Activated CD4-positive, alpha-beta T cell treated with anti-CD3 and anti-CD28 coated beads, Interleukin-2, Interleukin-6, amounts not matched to agents 100 ng/mL and 50 ng/mL, durations not matched to agents 16 hours and 8 hours (primary cell): ENCODE data around the gene RFX8.
"Not testable (repeated sequence)": the region's sequence is repeated elsewhere in the genome, so short reads cannot be mapped to it uniquely, and the experiment has no call there.

Source experiments
- DNase-seq: peaks from one replicate; pipeline ENCODE4 v3.0.0-alpha.2; 2020

Gene RFX8

GRCh38 chr2:101474731-101475384, at the start of gene RFX8:
RFX8 (minus strand) TSS chr2:101475112; CDS start chr2:101466848, 8,264 bp downstream.
- peak; percentile 86 for DNase-seq

- no peak for DNase-seq
These were observed 46.6 kb upstream of the RFX8 start for GRCh38 chr2:101521487-101521886.

GRCh38 chr2:101520246-101520645, 45.3 kb upstream of the RFX8 start:
- no peak for DNase-seq

- no peak for DNase-seq
These were observed 43.9 kb upstream of the RFX8 start for GRCh38 chr2:101518578-101519492.

- DNase-seq = no peak
These were observed 42.9 kb upstream of the RFX8 start for GRCh38 chr2:101517758-101518271.

GRCh38 chr2:101516823-101517690, 42.1 kb upstream of the RFX8 start:
- DNase-seq = peak; percentile 61

- DNase-seq = no peak
These were observed 41.4 kb upstream of the RFX8 start for GRCh38 chr2:101516349-101516748.

- no peak for DNase-seq
These were observed 40.6 kb upstream of the RFX8 start for GRCh38 chr2:101515477-101515876.

- DNase-seq = no peak
These were observed 38.1 kb upstream of the RFX8 start for GRCh38 chr2:101512993-101513392.

- DNase-seq = no peak
These were observed 36.5 kb upstream of the RFX8 start for GRCh38 chr2:101511381-101511780.

GRCh38 chr2:101509499-101510284, 34.8 kb upstream of the RFX8 start:
- DNase-seq = no peak

- DNase-seq = no peak
These were observed 33.7 kb upstream of the RFX8 start for GRCh38 chr2:101508636-101509035.

- DNase-seq = not testable (repeated sequence)
These were observed 30.4 kb upstream of the RFX8 start for GRCh38 chr2:101505276-101505675.

- not testable (repeated sequence) for DNase-seq
These were observed 29.8 kb upstream of the RFX8 start for GRCh38 chr2:101504744-101505143.

- no peak for DNase-seq
These were observed 27.2 kb upstream of the RFX8 start for GRCh38 chr2:101502095-101502494.

GRCh38 chr2:101501443-101501842, 26.5 kb upstream of the RFX8 start:
- peak; percentile 15 for DNase-seq

GRCh38 chr2:101500860-101501259, 25.9 kb upstream of the RFX8 start:
- DNase-seq = no peak

GRCh38 chr2:101500180-101500579, 25.3 kb upstream of the RFX8 start:
- DNase-seq = no peak

GRCh38 chr2:101496279-101496678, 21.4 kb upstream of the RFX8 start:
- no peak for DNase-seq

GRCh38 chr2:101492936-101493473, 18.1 kb upstream of the RFX8 start:
- DNase-seq = no peak

- DNase-seq = no peak
These were observed 12.1 kb upstream of the RFX8 start for GRCh38 chr2:101486994-101487393.

- peak; percentile 34 for DNase-seq
These were observed 11.4 kb upstream of the RFX8 start for GRCh38 chr2:101486258-101486701.
